ENCODE results near the gene PURB.
"Not testable (repeated sequence)": the region's sequence is repeated elsewhere in the genome, so short reads cannot be mapped to it uniquely, and the experiment has no call there.

The PURB gene

DNA sequence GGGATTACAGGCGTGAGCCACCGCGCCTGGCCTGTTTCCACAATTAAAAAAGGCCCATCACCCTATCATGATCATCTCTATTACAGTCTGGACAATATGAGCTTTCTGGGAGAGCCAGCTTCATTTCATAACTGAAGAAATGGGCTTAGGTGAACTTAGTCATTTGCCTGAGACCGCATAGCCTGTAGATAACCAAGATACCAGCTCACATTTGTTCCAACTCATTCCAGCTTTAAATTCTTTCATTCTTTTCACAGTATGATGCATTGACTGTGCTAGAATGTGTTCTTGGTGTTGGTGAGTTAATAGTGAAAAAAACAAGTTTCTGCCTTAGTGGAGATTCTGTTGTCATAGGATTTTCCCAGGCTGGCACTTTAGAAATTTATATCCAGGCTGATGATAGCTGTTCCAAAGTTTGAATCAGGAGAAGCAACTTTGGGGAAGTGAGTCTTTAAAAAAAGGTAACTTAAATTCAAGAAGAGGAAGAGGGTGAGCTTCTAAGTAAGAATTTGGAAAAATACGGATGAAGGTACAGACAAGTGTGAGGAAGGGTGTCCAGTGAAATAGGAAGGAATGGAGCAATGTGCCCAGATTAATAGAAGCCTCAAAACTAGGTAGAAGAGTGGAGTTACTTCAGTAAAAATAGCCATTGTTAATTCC is 35.3 kb downstream of the PURB start:
- DNase-seq: peak; percentile 19

DNA sequence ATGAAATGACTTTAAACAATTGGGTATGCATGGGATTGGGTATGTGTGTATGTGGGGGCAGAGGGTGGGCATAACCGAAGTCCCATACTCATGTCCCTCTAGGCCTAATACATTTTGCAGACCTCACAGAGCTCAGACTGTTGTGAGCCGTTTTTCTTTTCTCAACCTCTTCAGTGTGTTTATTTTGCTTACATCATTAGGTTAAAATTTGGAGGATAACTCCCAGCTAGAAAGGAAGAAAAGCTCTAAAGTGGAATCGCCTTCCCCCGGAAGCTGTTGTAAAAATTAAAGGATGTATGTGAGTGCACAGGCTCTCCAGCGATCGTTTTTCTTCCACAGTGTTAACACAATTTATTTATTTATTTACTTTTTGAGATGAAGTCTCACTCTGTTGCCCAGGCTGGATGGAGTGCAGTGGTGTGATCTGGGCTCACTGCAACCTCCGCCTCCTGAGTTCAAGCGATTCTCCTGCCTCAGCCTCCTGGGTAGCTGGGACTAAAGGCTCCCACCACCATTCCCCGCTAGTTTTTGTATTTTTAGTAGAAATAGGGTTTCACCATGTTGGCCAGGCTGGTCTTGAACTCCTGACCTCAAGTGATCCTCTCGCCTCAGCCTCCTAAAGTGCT is 36.0 kb downstream of the PURB start:
- DNase-seq: no peak

DNA sequence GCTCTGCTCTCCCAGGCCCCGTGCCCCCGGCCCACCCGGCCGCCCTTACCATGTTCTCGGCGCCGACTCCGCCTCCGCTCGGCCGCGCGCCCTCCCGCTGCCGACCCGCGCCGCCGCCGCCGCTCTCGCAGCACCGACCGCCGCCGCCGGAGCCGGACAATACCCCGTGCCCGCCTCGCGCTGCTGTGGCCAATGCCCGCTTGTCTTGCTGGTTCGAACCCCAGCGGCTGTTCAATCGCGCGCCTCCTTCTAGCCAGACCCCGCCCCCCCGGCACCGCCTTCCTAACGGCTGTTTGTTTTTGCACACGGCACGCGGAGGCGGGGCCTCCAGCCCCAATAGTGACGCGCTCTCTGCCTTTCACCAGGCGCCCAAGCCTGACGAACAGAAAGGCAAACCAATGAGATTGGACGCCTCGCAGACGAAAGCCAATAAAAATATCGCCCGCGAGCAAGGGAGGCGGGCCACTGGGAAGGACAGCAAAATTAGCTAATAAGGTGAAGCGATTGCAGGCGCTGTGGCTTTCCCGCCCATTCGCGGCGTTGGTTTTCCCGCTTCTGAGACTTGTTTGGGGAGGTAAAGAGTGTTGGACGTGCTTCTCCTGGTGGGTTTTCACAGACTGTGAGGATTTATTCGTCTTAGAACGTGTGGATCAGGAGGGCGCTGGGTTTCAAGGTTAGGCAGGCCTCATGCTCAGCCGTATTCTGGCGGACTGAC is 37.3 kb downstream of the PURB start, which contains the start of gene H2AZ2:
H2AZ2 (minus strand) TSS at position 168 of the 715 bp plus-strand sequence; CDS start at position 52, 116 bp downstream.
- DNase-seq: peak; percentile 100

DNA sequence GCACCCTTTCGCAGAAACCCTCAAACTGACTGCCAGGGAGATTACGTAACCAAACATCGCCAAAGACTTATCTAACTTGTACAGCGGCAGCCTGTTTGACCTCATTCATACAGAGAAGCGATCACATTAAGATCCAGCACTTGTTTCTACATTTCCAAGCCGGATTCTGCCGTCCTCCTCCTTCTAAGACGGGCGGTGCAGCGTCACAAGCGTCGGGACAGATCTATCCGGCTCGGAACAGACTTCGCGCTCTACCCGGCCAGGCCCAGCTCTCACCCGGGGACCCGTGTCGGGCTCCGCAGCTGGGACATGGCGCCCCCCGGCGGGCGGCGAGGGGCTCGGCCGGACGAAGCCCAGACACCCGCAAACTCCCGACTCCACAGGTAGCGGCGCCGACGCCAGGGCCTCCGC is 37.8 kb downstream of the PURB start:
- peak; percentile 86 for DNase-seq

DNA sequence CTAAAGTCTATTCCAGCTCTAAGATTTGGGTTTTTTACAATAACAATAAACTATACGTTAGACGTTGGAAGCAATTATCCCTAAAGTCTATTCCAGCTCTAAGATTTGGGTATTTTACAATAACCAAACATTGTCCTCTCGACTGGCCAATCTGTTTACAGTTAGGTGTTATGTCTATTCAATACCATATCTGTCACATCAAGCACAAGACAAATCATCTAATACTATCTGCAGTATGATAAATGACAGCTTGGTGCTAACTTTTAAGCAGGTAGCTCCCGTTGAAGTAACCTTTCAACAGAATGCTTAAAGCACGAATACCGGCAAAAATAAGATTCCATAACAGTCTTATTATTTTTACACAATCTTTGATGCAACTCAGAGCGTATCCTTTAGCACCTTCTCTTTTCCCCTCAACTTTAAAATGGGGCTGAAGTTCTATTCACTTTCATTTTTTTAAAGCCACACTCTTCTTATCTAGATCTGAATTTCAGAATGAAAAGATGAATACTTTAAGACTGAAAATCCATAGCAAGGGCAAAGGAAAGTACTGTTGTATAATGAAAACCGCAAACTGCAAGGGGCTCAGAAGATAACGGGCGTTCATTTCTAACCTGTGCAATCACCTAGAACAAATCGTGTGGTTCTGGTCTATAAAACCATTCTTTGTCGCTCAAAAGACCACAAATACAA is 38.4 kb downstream of the PURB start:
- no peak for DNase-seq

DNA sequence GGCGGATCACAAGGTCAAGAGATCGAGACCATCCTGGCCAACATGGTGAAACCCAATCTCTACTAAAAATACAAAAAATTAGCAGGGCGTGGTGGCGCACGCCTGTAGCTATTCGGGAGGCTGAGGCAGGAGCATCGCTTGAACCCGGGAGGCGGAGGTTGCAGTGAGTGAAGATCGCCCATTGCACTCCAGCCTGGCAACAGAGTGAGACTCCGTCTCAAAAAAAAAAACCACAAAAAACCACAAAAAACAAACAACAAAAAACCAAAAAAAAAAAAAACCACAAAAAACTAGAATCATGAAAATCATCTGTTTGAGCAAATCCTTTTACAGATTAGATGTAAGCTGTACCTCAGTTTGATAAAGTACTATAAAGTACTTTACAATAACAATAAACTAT is 38.9 kb downstream of the PURB start:
- DNase-seq: not testable (repeated sequence)

DNA sequence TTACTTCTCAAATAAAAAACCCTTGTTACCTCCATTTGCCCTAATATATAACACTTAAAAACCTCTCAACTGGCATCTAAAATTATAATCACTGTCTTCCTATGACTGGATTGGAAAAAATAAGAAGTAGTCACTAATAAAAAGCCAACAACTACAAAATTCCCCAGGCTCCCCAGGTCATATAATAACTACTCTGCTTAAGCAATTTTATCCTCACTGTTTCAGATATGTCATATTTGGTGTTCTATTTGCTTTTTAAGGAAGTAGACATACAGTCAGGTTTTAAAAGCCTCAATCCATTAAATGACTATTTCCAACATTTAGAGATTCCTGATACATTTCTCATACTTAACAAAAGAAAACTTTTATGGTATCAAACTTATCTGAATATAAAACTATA is 39.9 kb downstream of the PURB start:
- DNase-seq: peak; percentile 77

DNA sequence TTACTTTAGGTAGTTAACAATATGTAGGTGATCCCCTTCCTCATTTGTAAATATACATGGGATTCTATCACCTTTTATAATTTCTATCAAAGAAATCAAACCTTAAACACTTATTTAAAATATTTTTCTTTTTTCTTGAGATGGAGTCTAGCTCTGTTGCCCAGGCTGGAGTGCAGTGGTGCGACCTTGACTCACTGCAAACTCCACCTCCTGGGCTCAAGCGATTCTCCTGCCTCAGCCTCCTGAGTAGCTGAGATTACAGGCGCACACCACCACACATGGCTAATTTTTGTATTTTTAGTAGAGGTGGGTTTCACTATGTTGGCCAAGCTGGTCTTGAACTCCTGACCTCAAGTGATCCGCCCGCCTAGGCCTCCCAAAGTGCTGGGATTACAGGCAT is 41.9 kb downstream of the PURB start:
- DNase-seq: not testable (repeated sequence)

DNA sequence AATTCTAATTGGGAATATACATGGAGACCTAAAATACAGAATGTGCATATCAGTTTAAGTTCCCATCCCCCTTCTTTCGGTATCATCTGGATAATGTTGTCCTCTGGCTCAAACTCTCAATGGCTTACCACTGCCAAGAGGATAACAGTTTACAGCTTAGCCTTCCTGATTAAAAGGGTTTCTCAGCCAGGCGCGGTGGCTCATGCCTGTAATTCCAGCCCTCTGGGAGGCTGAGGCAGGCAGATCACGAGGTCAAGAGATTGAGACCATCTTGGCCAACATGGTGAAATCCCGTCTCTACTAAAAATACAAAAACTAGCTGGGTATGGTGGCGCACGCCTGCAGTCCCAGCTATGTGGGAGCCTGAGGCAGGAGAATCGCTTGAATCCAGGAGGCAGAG is 42.7 kb downstream of the PURB start:
- DNase-seq: not testable (repeated sequence)

DNA sequence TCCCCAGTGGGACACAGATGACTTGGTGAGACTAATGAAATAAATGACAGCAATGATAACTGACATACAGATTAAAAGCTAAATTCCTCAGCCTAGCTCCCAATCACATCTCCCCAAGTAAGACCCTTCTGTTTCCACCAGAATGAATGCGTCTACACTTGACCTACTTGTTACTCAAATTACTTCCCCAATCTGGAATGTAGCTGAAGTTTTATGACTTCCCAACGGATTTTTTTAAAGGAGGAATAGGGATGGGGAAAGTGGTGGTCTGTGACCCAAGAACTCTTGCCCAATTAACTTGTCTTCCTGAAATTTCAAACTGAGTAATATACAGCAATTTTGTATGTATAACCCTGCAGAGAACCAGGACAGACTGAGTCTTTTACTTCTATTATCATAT is 46.6 kb downstream of the PURB start:
- DNase-seq: no peak

DNA sequence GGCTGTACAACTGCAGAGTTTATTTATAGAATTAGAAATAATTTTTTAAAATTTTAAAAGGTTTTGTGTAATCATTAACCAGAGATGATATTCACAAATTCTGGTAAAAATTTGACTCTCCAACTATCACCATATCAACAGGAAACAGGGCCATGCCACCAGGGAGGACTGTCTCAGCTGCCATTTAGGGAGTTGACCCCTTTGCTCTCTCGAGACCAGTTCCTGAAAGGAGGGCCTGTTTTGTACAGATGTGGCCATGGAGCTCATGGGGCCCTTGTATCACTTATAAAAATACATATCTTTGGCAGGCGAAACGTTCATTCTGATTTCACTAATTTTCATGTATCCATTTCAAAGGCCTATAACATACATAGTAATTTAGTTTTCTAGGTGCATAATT is 57.8 kb downstream of the PURB start:
- no peak for DNase-seq

Data from inflammatory macrophage treated with lipopolysaccharide for 4 hours (primary cell).